HG02678 (cell line): ENCODE measurements around the gene SPECC1.

ENCODE experiments used
- ATAC-seq: cut with Tn5 transposase; IDR thresholded peaks from one replicate; pipeline ENCODE4 v1.9.1; 2021; ENCODE audit warnings: mild to moderate bottlenecking, moderate library complexity; ENCODE audit not compliant: unreplicated experiment

The SPECC1 gene

GRCh38 chr17:20121359-20122253 lies 112.4 kb downstream of the SPECC1 start:
- no peak for ATAC-seq

- no peak for ATAC-seq
Observed at GRCh38 chr17:20122254-20122879, 113.2 kb downstream of the SPECC1 start.

GRCh38 chr17:20123209-20123608 lies 114.0 kb downstream of the SPECC1 start:
- no peak for ATAC-seq

GRCh38 chr17:20125724-20126123 lies 116.6 kb downstream of the SPECC1 start:
- ATAC-seq, result no peak

GRCh38 chr17:20127360-20128035 lies 118.3 kb downstream of the SPECC1 start:
- ATAC-seq, result no peak

- ATAC-seq, result no peak
Observed at GRCh38 chr17:20128036-20128667, 119.0 kb downstream of the SPECC1 start.

GRCh38 chr17:20133517-20133916 lies 124.4 kb downstream of the SPECC1 start:
- ATAC-seq, result no peak

GRCh38 chr17:20141198-20141972 lies 132.2 kb downstream of the SPECC1 start:
- ATAC-seq, result no peak

- ATAC-seq, result no peak
Observed at GRCh38 chr17:20142268-20142667, 133.1 kb downstream of the SPECC1 start.

GRCh38 chr17:20143740-20144139 lies 134.6 kb downstream of the SPECC1 start:
- no peak for ATAC-seq

GRCh38 chr17:20145567-20145966 lies 136.4 kb downstream of the SPECC1 start:
- ATAC-seq, result no peak

GRCh38 chr17:20149251-20149650 lies 140.1 kb downstream of the SPECC1 start:
- no peak for ATAC-seq

GRCh38 chr17:20151174-20151573 lies 142.0 kb downstream of the SPECC1 start:
- ATAC-seq, result no peak

GRCh38 chr17:20153231-20153630 lies 144.1 kb downstream of the SPECC1 start:
- ATAC-seq, result no peak

GRCh38 chr17:20154286-20155000 lies 145.3 kb downstream of the SPECC1 start:
- ATAC-seq, result no peak

- ATAC-seq, result peak; percentile 95
Observed at GRCh38 chr17:20155258-20156195, 146.4 kb downstream of the SPECC1 start.

GRCh38 chr17:20156196-20157000 lies 147.2 kb downstream of the SPECC1 start:
- peak; percentile 29 for ATAC-seq

- ATAC-seq, result no peak
Observed at GRCh38 chr17:20157001-20157310, 147.8 kb downstream of the SPECC1 start.
